ENCODE measurements around the gene KLK12.

The KLK12 gene

DNA sequence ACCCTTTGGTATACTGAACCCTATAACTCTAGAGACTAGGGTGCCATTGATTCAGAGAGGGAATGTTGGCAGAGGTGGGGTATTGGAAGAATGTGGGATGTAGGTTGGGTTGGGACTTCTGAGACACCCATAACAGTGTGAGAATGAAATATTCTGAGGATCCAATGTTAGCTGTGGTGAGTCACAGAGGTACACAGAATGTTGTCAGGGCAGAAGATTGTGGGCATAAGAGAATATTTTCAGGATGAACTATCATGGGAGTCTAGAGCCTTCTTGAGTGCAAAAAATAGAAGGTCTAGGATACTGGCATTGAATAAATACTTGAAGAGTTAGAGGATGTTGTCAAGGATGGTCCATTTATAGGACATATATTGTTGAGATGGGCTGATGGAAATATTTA lies 21.1 kb upstream of the KLK12 start:
- in situ Hi-C loops (cut with MboI; ENCODE audit: low sequenced_read_pairs) = no loop called here

DNA sequence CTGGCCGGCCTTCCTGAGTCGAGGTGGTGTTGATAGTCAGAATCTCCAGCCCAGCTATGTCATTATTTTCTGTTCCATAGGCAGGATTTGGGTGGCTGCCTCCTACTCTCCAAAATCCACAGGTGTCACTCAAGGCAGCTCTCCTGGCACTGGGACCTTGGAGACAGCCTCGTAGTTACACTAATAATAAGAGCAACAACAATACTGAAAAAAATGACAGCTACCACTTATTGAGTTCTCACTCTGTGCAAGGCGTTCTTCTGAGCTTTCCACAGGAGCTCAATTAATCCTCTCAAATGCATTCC lies 12.2 kb upstream of the KLK12 start:
- in situ Hi-C loops (cut with MboI; ENCODE audit: low sequenced_read_pairs) = no loop called here

DNA sequence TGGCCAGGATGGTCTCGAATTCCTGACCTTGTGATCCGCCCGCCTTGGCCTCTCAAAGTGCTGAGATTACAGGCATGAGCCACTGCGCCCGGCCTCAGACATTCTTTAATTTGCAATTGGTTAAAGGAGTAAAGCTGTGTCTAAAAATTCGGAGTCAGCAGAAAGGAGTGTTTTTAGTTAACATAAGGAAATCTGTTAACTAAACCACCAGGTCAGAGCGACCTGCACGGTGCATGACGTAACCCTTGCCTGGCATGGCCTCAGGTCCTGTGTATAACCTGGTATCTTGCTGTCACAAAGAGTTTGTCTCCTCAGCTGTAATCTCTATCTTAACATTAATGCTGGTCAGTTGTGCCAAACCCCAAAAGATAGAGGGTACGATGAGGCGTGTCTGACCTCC lies 9.5 kb upstream of the KLK12 start:
- in situ Hi-C loops (cut with MboI; ENCODE audit: low sequenced_read_pairs) = no loop called here

DNA sequence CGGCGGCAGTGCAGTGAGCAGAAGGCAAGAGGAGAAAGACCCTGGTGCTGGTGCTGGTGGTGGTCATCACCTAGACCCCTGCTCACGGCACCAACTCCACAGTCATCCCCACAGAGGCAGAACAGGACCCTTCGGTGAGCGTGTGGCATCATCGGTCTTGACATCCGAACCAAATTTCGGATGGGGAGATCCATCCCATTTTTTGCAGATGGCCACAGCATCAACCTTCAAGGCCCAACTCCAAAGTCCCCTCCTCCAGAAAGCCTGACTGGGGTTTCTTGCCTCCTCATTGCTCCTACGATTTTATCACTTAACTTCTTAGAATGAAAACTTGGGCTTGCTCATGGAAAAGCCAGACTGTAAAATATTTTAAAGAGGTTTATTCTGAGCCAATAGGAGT lies 8.7 kb upstream of the KLK12 start:
- in situ Hi-C loops (cut with MboI; ENCODE audit: low sequenced_read_pairs) = no loop called here

DNA sequence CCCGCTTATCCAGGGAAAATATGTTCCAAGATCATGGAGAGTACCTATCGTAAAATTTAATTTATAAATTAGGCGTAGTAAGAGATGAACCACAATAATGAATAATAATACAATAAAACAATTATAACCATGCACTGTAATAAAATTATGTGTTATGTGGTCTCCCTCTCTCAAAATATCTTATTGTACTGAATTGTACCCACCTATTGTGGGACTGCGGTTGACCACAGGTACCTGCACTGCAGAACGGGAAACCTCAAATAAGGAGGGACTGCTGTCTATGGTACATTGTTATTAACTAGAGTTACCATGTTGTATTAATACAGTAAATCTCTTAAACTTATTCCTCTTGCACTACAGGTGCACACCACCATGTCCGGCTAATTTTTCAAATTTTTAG lies 5.3 kb upstream of the KLK12 start:
- in situ Hi-C loops (cut with MboI; ENCODE audit: low sequenced_read_pairs) = no loop called here

DNA sequence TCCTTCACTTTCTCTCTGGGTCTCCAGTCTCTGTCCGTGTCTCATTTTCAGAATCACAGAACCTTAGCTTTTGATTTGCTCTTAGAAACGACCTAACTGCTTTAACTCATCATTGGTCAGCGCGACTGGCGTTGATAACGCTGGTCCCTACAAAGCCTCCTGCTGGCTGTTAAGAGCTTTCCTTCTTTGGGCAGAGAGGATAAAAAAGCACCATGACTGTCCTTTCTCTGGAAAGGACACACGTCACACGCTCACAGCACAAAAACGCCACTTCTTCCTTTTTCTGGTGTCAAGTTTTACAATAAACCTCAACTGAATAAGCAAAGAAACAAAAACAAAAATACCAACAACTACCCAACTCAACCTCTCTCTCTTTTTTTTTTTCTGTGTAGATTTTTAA lies 1.7 kb upstream of the KLK12 start:
- in situ Hi-C loops (cut with MboI; ENCODE audit: low sequenced_read_pairs) = no loop called here

DNA sequence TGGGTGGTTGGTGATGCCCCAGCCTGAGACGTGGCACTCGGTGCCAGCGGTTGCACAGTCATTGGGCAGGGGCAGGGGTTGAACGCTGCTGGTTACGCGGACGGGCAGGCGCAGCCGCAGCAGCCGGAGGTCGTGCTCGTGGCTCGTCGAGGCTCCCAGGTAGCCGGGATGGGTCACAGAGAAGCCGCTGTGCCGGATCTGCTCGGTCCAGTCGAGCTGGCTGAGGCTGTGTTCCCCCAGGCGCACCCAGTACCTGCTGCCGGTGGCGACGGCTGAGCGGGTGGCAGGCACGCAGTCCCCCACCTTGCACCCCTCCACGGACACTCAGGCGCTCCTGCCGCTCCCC lies 2.9 kb downstream of the KLK12 start:
- in situ Hi-C loops (cut with MboI; ENCODE audit: low sequenced_read_pairs) = no loop called here

DNA sequence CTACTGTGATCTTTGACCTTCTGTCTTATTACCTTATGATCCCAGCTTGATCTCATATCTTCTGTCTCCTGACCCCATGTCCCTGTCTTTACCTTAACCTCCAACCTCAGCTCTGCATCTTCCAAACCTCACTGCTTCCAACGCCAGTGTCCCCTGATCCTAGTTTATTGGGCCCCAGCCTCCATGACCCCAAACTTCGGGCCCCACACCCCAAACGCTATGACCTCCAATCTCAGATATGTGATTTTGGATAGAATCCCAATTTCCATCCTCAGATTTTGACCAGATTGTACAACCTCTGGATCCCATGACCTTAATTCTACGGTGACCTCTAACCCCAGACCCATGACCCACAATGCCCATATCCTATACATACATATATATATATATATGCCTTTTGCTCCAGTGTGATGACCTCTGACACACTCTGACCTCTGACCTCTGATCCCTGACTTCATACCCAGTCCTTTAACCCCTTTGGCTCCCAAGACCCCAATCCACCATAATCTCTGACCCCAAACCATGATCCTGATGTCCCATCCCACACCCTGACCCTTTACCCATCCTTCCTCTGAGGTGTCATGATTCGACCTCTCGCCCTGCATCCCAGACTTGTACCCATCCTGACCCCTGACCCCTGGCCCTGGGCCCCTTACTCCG lies 3.5 kb downstream of the KLK12 start:
- in situ Hi-C loops (cut with MboI; ENCODE audit: low sequenced_read_pairs) = no loop called here

DNA sequence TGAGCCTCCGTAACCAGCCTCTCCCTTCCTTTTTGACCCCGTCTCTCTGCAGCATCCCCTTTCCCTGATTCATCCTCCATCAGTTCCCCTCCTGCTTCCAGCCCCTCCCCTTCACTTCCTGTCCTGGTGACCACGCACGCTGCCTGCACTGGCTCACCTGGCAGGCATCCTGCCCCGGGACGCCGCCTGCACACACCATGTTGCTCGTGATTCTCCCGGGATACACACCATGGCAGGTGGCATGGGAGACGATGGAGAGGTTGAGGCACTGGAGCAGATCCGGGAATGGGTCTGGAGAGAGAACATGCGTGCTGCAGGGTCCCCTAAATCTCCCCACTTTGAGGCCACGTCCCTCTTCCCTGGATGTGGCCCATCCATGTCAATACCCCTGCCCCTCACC lies 4.2 kb downstream of the KLK12 start:
- in situ Hi-C loops (cut with MboI; ENCODE audit: low sequenced_read_pairs) = no loop called here

DNA sequence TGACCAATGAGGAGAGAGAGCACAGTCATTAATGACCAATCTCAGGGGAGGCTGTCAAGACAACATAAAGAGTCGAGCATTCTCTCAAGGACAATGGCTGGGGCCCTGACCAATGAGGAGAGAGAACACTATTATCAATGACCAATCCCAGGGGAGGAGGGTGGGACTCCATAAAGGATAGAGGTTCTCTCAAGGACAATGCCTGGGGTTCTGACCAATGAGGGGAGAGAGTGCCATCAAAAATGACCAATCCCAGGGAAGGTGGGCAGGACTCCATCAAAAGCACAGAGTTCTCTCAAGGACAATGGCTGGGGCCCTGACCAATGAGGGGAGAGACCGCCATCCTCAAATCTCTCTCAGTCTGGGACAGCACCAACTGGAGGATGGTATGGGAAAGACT lies 5.1 kb downstream of the KLK12 start:
- in situ Hi-C loops (cut with MboI; ENCODE audit: low sequenced_read_pairs) = no loop called here

DNA sequence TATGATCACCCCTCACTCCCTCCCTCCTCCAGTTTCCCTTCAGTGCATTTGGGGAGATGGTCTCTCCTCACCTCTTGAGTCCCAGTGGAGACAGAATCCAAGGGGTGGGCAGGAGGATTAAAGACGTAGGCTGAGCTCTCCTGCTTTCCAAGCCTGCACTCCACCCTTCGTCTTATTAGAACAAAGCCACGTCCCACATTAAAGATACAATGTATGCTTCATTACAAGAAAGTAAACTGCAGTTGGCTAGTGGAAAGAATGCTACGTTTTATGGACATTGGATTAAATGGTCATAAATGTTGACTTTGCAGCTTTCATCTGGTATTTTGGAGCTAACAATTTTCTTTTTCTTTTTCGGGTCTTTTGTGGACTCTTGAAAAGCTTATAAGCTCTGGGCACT lies 6.9 kb downstream of the KLK12 start:
- in situ Hi-C loops (cut with MboI; ENCODE audit: low sequenced_read_pairs) = no loop called here

DNA sequence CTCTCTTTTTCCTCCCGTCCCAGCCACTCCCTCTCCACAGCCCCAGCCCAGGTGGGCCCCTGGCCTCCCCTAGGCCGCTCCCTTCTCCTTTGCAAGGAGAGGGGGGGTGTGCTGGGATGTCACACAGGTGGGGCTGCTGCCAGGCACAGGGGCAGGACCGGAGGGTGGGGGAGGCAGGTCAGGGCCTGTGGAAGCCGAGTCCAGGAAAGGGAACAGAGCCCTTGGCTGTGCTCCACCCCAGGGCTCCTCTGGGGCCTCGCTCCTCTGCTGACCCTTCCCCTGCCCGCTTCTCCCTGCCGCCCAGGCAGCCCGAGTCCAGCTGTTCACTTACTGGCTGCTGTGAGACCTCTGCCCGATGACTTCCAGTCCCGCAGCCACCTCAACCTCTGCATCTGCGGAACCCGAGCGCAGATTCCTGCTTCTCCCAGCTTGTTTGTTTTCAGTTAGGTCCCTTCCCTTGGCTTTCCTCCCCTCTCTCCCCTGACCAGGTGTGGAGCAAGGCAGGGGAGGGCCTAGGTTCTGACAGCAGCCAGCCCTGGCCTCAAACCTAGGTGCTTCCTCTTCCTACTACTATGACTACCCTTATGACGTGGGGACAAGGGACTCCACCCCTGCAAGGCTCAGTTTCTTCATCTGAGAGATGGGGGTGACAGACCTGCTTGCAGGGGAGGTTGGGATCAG lies 7.5 kb downstream of the KLK12 start:
- in situ Hi-C loops (cut with MboI; ENCODE audit: low sequenced_read_pairs) = no loop called here

DNA sequence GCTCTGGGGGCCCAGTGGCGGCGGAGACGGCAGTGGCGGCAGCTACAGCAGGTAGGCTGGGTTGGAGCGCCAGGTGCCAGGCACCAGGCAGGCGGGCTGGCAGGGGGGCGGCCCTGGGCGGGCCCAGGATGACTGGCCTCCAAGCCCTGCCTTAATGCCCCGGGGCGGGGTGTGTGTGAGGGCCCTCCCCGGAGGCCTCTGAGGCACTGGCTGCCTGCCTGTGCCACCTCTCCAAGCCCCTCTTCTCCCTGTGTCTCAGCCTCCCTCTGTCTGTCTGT lies 8.3 kb downstream of the KLK12 start, which contains the start of gene KLK11:
Gene KLK11 (minus strand): TSS at position 63 of the 278 bp plus-strand sequence. CDS start 985 bp downstream, outside the sequence.
- in situ Hi-C loops (cut with MboI; ENCODE audit: low sequenced_read_pairs) = no loop called here

DNA sequence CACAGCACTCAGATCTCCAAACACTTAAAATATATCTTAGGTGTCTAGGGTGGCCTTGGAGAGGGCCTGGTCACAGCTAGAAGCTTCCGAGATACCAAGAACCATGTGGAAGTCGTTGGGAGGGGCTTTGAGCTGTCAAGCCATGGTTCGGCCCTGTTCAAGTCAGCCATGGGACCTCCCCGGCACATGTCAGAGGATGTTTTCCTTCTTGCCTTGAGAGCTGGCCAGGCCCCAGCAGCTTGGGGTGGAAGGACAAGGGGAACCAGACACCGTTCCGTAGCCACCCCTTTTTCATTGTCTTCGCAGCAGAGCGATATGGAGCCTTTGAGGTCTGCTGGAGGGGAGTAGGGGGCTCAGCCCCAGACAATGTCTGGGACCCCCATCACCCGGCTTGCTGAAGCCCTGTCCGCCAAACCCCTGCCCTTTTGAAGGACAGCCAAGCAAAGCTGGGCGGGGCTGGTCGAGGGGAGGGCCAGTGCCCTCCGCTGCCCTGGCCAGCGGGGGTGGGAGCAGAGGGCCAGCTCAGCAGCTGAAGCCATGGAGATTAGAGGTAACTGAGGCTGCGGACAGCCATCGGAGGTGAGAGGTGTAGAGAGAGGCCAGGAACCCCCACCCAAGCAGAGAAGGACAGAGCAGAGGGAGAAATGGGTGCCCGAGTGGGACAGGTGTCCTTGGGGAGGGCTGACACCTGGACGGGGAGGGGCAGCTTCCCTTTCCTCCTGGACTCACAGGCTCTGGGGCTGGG lies 8.8 kb downstream of the KLK12 start:
- in situ Hi-C loops (cut with MboI; ENCODE audit: low sequenced_read_pairs) = no loop called here

DNA sequence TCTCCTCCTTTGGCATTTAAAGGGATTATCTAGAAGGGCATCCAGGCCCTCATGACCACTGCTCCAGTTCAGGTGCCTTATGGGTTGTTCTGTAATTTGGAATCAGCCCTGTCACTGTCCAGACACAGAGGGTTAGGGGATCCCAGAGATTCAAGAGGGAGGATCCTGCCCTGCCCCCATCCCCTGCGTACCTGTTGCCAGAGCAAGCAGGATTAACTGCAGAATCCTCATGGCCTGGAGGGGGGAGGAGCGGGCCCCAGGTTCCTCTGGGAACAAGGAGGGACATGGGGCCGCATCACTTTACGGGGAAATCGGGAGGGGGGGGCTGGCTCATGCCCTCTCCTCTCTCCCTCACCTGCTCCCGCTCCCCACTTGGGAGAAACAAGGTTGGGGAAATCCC lies 9.4 kb downstream of the KLK12 start:
- in situ Hi-C loops (cut with MboI; ENCODE audit: low sequenced_read_pairs) = no loop called here

DNA sequence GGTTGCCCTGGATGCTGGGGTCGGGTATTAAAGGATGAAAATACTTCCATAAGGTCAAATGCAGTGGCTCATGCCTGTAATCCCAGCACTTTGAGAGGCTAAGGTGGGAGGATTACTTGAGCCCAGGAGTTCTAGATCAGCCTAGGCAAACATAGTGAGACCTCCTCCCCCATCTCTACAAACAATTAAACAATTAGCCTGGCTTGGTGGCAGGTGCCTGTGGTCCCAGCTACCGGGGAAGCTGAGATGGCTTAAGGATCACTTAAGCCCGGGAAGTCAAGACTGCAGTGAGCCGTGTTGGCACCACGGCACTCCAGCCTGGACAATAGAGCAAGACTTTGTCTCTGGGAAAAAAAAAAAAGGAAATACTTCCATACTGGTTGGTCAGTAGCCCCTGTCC lies 9.9 kb downstream of the KLK12 start:
- in situ Hi-C loops (cut with MboI; ENCODE audit: low sequenced_read_pairs) = no loop called here

DNA sequence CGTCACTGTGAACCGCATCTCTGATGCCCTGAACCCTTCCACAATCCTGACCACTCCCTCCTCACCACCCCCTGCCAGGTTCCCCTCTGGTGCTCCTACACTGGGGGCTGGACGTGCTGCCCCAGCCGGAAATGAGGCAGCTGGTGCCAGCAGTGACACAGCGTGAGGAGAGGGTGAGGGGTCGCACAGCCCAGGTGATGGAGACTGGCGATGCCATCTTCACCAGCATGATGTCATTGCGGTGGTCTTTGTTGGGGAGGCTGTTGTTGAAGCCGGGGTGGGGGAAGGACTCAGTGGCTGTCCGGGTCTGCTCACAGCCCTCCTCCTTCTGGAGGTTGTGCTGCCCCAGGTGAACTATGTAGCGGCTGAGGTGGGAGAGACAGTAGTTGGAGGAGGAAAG lies 10.9 kb downstream of the KLK12 start:
- in situ Hi-C loops (cut with MboI; ENCODE audit: low sequenced_read_pairs) = no loop called here

DNA sequence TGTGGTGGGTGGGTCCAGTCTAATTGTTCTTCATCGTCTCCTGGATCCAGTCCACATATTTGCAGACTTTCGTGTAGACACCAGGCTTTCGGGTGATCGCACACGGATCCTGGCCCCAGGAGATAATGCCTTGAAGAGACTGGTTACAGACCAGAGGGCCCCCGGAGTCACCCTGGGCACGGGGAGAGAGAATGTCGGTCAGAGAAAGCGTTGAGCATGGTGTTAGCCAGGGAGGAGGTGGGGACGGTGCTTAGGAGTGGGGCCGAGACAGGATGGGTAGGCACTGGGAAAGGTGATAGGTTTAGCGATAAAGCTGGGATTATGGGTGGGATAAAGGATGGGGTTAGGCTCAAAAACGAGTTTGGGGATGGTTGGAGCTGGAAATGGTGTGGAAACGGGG lies 12.3 kb downstream of the KLK12 start:
- in situ Hi-C loops (cut with MboI; ENCODE audit: low sequenced_read_pairs) = no loop called here

DNA sequence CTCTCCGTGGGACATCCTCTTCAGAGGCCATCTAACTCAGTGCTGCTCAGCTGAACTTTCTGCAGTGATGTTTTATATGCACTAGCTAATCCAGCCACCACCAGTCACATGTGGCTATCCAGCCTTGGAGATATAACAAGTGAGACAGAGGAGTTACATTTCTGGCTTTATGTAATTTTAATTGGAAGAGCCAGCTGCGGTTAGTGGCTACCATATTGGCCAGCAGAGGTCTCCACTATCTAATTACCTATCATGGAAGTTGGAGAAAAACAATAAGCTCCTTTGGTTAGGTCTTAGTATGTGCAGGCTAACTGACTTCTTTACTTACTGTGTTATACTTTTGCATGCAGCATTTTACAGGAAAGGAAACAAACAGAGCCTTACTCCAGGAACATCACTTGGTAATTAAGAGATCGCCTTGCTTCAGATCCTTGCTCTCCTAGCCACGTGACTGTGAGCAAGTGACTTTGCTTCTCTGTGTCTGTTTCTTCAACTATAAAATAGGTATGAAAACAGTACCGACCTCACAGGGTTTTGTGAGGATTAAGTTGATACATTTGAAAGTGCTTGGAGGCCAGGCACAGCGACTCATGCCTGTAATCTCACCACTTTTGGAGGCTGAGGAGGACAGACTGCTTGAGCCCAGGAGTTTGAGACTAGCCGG lies 13.7 kb downstream of the KLK12 start:
- in situ Hi-C loops (cut with MboI; ENCODE audit: low sequenced_read_pairs) = no loop called here

DNA sequence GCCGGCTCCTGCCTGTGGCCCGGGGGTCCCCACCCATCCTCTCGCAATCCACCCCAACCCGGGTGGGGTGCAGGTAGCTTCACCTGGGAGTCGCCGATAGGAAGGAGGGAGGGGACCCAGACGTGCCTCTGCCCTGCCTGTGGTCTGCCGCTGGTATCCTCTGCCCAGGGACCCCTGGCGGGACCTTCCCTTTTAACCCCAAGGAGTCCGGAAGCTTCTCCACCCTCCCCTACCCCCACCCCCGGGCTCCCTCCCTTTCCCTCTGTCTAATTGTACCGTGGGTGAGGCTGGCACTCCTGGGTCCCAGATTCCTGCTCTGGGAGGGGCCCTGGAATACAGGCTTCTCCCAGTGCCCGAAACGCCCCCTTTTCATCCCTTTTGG lies 15.3 kb downstream of the KLK12 start, which contains the start of gene KLK10:
Gene KLK10 (minus strand): TSS at position 166 of the 382 bp plus-strand sequence. CDS start 579 bp downstream, outside the sequence.
- in situ Hi-C loops (cut with MboI; ENCODE audit: low sequenced_read_pairs) = no loop called here

DNA sequence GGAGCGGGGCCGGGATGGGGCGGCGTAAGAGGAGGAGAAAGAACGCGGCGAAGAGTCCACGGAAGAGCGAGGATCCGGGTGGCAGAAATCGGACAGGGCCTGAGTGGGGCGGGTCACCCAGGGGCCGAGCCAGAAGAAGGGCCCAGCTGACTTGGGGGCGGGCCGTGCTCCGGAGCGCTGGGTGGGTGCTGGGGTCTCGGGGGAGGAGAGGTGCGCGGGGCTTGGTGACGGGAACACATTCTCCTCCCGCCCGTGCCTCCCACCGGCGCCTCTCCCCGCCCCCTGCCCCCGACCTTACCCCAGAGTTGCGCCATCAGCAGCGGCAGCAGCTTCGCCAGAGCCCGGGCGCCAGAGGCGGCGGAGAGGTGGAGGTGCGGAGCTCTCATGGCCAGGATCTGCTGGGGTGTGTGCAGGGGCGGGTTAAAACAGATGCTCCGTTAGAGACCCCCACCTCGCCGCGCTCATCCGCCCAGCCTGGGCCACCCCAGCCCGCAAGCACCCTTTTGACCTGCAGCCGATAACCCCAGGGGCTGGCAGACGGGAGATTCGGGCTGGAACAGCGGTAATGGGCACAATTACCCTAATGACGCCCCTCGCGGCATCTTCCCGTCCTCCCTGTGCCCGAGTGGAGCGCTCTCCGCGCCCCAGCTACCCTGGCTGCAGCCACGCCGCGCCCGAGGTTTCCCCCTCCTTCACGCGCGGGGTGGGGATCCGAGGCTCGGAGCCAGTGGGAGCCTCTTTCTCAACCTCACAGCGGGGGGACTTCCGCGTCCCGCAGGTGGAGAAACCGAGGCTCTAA lies 15.9 kb downstream of the KLK12 start:
- in situ Hi-C loops (cut with MboI; ENCODE audit: low sequenced_read_pairs) = no loop called here
